Calu3 (cell line): ENCODE results near the gene CYP19A1. TPM values are rescaled to one million over a fixed set of nuclear protein-coding genes. Genes with fewer than 3 reads are reported as not detected.

ENCODE experiments used
- BruUV-seq: library from RNA; stranded (reverse); fragments of 400-500 nt; replicated peaks from 2 replicates; lab custom pipeline; 2021; lab: Mats Ljungman, UMichigan
- CTCF ChIA-PET: fragments of 300-600 bp; sonication (Branson Sonifier 250); formaldehyde crosslinking; loops from one replicate; lab custom pipeline; 2022; ENCODE audit warnings: antibody characterized with exemption; lab: Charles Lee
- DNase-seq: peaks from one replicate; pipeline ENCODE4 v3.0.0; 2022
- H3K27ac Mint-ChIP-seq: one replicate; pipeline ENCODE4 v1.8.0; 2022; ENCODE audit warnings: mixed read lengths; ENCODE audit not compliant: unreplicated experiment
- H3K27me3 Mint-ChIP-seq: one replicate; pipeline ENCODE4 v1.8.0; 2022; ENCODE audit warnings: mixed read lengths; ENCODE audit not compliant: unreplicated experiment
- H3K36me3 Mint-ChIP-seq: one replicate; pipeline ENCODE4 v1.8.0; 2022; ENCODE audit warnings: mild to moderate bottlenecking, moderate library complexity, mixed read lengths; ENCODE audit not compliant: insufficient read depth, unreplicated experiment
- H3K4me1 Mint-ChIP-seq: one replicate; pipeline ENCODE4 v1.8.0; 2022; ENCODE audit warnings: mild to moderate bottlenecking, low read depth, mixed read lengths; ENCODE audit not compliant: unreplicated experiment
- H3K4me3 Mint-ChIP-seq: one replicate; pipeline ENCODE4 v1.8.0; 2022; ENCODE audit warnings: mild to moderate bottlenecking, low read depth, moderate library complexity, mixed read lengths; ENCODE audit not compliant: unreplicated experiment
- H3K9me3 Mint-ChIP-seq: one replicate; pipeline ENCODE4 v1.8.0; 2022; ENCODE audit warnings: low read depth, mixed read lengths; ENCODE audit not compliant: unreplicated experiment
- CTCF ChIP-seq: fragments of 200-600 bp; IDR thresholded peaks from one replicate; pipeline ENCODE4 v1.8.0; 2022; ENCODE audit warnings: antibody characterized with exemption; ENCODE audit not compliant: unreplicated experiment
- intact Hi-C: fragments of 100-400 bp; cut with micrococcal nuclease; formaldehyde crosslinking; loops from one replicate; pipeline ENCODE4 v1.10.0; 2022; ENCODE audit not compliant: unreplicated experiment
- total RNA-seq: library from RNA; stranded (reverse); gene quantifications from 2 replicates; pipeline ENCODE4 v1.2.3, GENCODE V29; 2022

CYP19A1 gene
- total RNA-seq, 1 experiment from 2014 or later = not detected

GRCh38 chr15:51212239-51212638 lies 126.2 kb downstream of the CYP19A1 start:
- H3K27ac Mint-ChIP-seq = no peak overlapping the region
- no peak for DNase-seq
- intact Hi-C loops = no loop called here
- no peak for TF ChIP-seq CTCF
- peaks cover 74% of the 10 kb centered on the region for H3K27me3 Mint-ChIP-seq
- CTCF ChIA-PET = no interaction called here
- H3K36me3 Mint-ChIP-seq = no peaks in the 10 kb centered on the region
- H3K4me1 Mint-ChIP-seq = no peaks in the 10 kb centered on the region
- no peaks in the 10 kb centered on the region for H3K9me3 Mint-ChIP-seq
- BruUV-seq = no TSS peak
- no peak overlapping the region for H3K4me3 Mint-ChIP-seq

- BruUV-seq = no TSS peak
- no peaks in the 10 kb centered on the region for H3K36me3 Mint-ChIP-seq
- intact Hi-C loops = no loop called here
- H3K4me1 Mint-ChIP-seq = no peaks in the 10 kb centered on the region
- no peaks in the 10 kb centered on the region for H3K9me3 Mint-ChIP-seq
- no peak for DNase-seq
- no peak overlapping the region for H3K27ac Mint-ChIP-seq
- no peak overlapping the region for H3K4me3 Mint-ChIP-seq
- no peak for TF ChIP-seq CTCF
- H3K27me3 Mint-ChIP-seq = peaks cover 5% of the 10 kb centered on the region
- CTCF ChIA-PET = interaction anchor here (0.9 kb wide), 1 partner anchor 13 kb away, joined by 3 read pairs; no protein-coding TSS in a partner anchor
Observed at GRCh38 chr15:51205050-51205975, 133.1 kb downstream of the CYP19A1 start.

- Mint-ChIP-seq H3K36me3 (no peaks in the 10 kb centered on the region), H3K27me3 (no peaks in the 10 kb centered on the region), H3K4me1 (no peaks in the 10 kb centered on the region), H3K4me3 (no peak overlapping the region), H3K27ac (no peak overlapping the region), H3K9me3 (no peaks in the 10 kb centered on the region)
- TF ChIP-seq CTCF = no peak
- intact Hi-C loops = no loop called here
- CTCF ChIA-PET = interaction anchor here (1.6 kb wide), 1 partner anchor 41 kb away, joined by 4 read pairs; no protein-coding TSS in a partner anchor
- no TSS peak for BruUV-seq
- no peak for DNase-seq
Observed at GRCh38 chr15:51203797-51204196, 134.6 kb downstream of the CYP19A1 start.

- DNase-seq = no peak
- no peak for TF ChIP-seq CTCF
- Mint-ChIP-seq H3K36me3 (no peaks in the 10 kb centered on the region), H3K27ac (no peak overlapping the region), H3K4me1 (no peaks in the 10 kb centered on the region), H3K9me3 (no peaks in the 10 kb centered on the region), H3K4me3 (no peak overlapping the region), H3K27me3 (no peaks in the 10 kb centered on the region)
- no TSS peak for BruUV-seq
- CTCF ChIA-PET = interaction anchor here (1.2 to 1.6 kb wide), 2 partner anchors 10 to 40 kb away, joined by 3 to 4 read pairs; no protein-coding TSS in a partner anchor
- intact Hi-C loops = no loop called here
Observed at GRCh38 chr15:51202783-51203182, 135.6 kb downstream of the CYP19A1 start.
